ENCODE results near the gene CACNA2D3.
"Not testable (repeated sequence)": the region's sequence is repeated elsewhere in the genome, so short reads cannot be mapped to it uniquely, and the experiment has no call there.

The CACNA2D3 gene

GRCh38 chr3:54968546-54969172 lies 846.3 kb downstream of the CACNA2D3 start:
- no peak for DNase-seq
- no peak for TF ChIP-seq CTCF (IDR thresholded peaks at IDR 0.05; ENCODE audit: low read depth, low read length)
- H3K4me3 ChIP-seq (ENCODE audit: low read depth, low read length), result no peak overlapping the region

GRCh38 chr3:54969652-54970051 lies 847.3 kb downstream of the CACNA2D3 start:
- Histone ChIP-seq H3K4me3 (ENCODE audit: low read depth, low read length) (no peak overlapping the region), H3K36me3 (no peaks in the 10 kb centered on the region), H3K9me3 (ENCODE audit: severe bottlenecking) (no peaks in the 10 kb centered on the region), H3K27me3 (ENCODE audit: insufficient read depth, low read depth, severe bottlenecking) (no peaks in the 10 kb centered on the region), H3K27ac (no peak overlapping the region)
- no peak for TF ChIP-seq CTCF (IDR thresholded peaks at IDR 0.05; ENCODE audit: low read depth, low read length)
- peak; percentile 20 for DNase-seq

More at GRCh38 chr3:54968546-54969172, 846.3 kb downstream of the CACNA2D3 start:
- no peak overlapping the region for H3K27ac ChIP-seq
- H3K9me3 ChIP-seq (ENCODE audit: severe bottlenecking), result no peaks in the 10 kb centered on the region
- no peaks in the 10 kb centered on the region for H3K36me3 ChIP-seq
- H3K27me3 ChIP-seq (ENCODE audit: insufficient read depth, low read depth, severe bottlenecking), result no peaks in the 10 kb centered on the region

GRCh38 chr3:54970895-54971294 lies 848.5 kb downstream of the CACNA2D3 start:
- no peaks in the 10 kb centered on the region for H3K36me3 ChIP-seq
- no peak for DNase-seq
- no peaks in the 10 kb centered on the region for H3K9me3 ChIP-seq (ENCODE audit: severe bottlenecking)
- H3K4me3 ChIP-seq (ENCODE audit: low read depth, low read length), result no peak overlapping the region
- H3K27ac ChIP-seq, result no peak overlapping the region
- no peaks in the 10 kb centered on the region for H3K27me3 ChIP-seq (ENCODE audit: insufficient read depth, low read depth, severe bottlenecking)
- TF ChIP-seq CTCF (IDR thresholded peaks at IDR 0.05; ENCODE audit: low read depth, low read length), result no peak

GRCh38 chr3:54977439-54977838 lies 855.1 kb downstream of the CACNA2D3 start:
- Histone ChIP-seq H3K36me3 (no peaks in the 10 kb centered on the region), H3K4me3 (ENCODE audit: low read depth, low read length) (no peak overlapping the region), H3K27ac (no peak overlapping the region), H3K9me3 (ENCODE audit: severe bottlenecking) (no peaks in the 10 kb centered on the region), H3K27me3 (ENCODE audit: insufficient read depth, low read depth, severe bottlenecking) (no peaks in the 10 kb centered on the region)
- DNase-seq, result no peak
- no peak for TF ChIP-seq CTCF (IDR thresholded peaks at IDR 0.05; ENCODE audit: low read depth, low read length)

- DNase-seq; H3K4me3 ChIP-seq (ENCODE audit: low read depth, low read length); H3K27ac ChIP-seq; H3K36me3 ChIP-seq; H3K27me3 ChIP-seq (ENCODE audit: insufficient read depth, low read depth, severe bottlenecking); H3K9me3 ChIP-seq (ENCODE audit: severe bottlenecking): not testable (repeated sequence)
Observed at GRCh38 chr3:54977946-54978345, 855.6 kb downstream of the CACNA2D3 start.

- H3K9me3 ChIP-seq (ENCODE audit: severe bottlenecking), result no peaks in the 10 kb centered on the region
- DNase-seq, result no peak
- H3K4me3 ChIP-seq (ENCODE audit: low read depth, low read length), result no peak overlapping the region
- no peak for TF ChIP-seq CTCF (IDR thresholded peaks at IDR 0.05; ENCODE audit: low read depth, low read length)
- no peak overlapping the region for H3K27ac ChIP-seq
- H3K36me3 ChIP-seq, result no peaks in the 10 kb centered on the region
- no peaks in the 10 kb centered on the region for H3K27me3 ChIP-seq (ENCODE audit: insufficient read depth, low read depth, severe bottlenecking)
Observed at GRCh38 chr3:54982807-54983206, 860.5 kb downstream of the CACNA2D3 start.

All from WERI-Rb-1 (cell line).